Mesenteric fat pad (tissue), 1 donor: ENCODE data around the gene KANK3. TPM values are rescaled to one million over a fixed set of nuclear protein-coding genes. Genes with fewer than 3 reads are reported as not detected.
A peak's percentile ranks its signal among the peaks of the same experiment; 100 is the strongest.

Experiments used
- DNase-seq: peaks from one replicate; pipeline ENCODE4 v3.0.0-alpha.2; 2020; ENCODE audit warnings: low spot score
- total RNA-seq: library from RNA; stranded (reverse); fragmentation: NEBNext Ultra II Directional; extraction: Animal tissue kit (Norgen Biotek cat#: 25700); gene quantifications from one replicate; pipeline ENCODE4 v1.2.1, GENCODE V29; 2021
- donor health status: DM: yes; HTN: yes; CAD: no.

KANK3 gene
- total RNA-seq, 1 donor from 2014 or later: 28.6 TPM

DNA sequence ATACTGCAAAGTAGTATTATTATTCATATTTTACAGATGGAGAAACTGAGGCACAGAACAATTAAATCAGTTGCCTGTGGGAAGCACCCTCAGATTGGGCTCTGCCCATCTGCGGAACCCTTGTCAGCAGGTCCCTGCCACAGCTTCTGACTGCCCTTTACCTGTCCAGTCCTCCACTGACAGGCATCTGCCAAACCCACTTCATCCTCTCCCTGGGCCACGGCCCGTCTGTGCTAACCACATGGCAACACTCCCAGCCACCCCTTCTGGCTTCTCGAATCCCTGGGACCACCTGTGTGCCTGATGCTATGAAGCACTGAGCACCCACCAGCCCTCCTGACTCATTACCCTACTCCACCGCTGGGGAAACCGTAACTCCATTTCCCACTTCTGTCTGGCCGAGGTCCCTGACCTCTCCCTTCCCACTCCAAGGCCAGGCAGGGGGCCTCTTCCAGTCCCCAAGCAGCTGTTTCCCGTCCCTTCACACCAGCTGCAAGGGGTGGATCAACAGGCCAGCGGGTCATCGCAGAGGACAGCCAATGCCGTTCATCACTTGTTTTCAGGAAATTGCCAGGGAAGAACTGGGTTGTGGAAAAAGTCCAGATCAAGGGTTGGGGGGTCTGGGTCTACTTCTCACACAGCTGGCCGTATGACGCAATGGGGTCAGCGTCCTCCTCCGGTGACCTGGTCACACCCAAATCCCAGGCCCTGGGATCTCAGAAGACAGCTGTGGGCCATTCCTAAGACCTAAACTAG, 2.5 kb downstream of the KANK3 start:
- DNase-seq: no peak

DNA sequence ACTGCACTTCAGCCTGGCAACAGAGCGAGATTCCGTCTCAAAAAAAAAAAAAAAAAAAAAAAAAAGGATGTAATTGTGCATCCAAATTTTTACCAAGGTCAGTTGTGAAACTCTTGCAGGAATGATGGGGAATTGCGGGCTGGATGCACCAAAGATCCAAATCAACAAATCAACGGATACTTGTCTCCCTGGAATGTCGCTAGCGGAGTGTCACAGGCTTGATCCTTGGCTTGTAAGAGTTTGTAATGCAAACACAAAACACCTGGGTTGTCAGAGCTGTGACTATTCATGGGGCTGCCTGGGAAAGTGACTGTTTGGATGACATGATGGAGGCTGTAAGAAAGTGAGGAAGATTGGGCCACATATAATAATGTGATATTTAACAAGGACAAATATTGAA, 4.2 kb downstream of the KANK3 start:
- DNase-seq: no peak

DNA sequence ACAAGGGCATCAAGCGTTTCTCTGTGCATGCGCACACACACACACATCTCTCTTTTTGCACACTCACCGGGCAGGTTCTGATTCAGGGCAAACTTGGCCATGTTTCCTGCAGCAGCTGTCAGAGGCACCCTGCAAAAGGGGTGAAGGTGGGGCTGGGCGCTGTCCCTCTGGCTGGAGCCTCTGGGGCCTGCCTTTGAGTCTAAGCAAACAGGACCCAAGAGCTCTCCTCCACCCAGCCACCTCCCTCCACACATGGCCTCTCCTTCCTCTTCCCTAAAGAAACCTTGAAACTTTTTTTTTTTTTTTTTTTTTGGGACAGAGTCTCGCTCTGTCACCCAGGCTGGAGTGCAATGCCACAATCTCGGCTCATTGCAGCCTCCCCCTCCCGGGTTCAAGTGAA, 5.3 kb downstream of the KANK3 start:
- DNase-seq: no peak

DNA sequence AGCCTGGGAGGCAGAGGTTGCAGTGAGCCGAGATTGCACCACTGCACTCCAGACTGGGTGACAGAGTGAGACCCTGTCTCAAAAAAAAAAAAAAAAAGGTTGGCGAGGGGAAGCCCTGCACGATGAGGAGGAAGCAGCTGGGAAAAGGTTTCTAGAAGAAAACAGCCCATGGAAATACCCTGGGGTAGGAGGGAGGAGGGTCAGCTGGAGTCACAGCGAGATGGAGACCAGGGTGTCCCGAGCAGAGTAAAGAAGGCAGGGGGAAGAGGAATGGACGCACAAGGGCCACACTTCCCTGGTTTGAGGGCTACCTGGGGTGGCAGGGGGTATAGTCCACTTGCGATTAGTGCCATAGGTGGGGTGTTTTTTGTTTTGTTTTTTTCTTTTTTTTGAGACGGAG, 6.4 kb downstream of the KANK3 start:
- DNase-seq: no peak

DNA sequence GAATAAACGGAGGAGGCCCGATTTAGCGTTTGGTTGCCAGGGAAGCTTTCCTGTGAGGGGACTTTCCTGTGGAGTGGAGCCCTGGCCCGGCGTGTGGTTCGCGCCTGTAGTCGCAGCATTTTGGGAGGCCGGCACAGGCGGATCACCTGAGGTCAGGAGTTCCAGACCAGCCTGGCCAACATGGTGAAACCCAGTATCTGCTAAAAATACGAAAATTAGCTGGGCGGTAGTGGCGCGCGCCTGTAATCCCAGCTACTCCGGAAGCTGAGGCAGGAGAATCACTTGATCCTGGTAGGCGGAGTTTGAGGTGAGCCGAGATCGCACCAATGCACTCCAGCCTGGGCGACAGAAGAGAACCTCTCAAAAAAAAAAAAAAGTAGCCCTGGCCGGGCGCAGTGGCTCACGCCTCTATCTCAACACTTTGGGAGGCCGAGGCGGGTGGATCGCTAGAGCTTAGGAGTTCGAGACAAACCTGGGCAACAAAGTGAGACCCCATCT, 6.9 kb downstream of the KANK3 start:
- no peak for DNase-seq

DNA sequence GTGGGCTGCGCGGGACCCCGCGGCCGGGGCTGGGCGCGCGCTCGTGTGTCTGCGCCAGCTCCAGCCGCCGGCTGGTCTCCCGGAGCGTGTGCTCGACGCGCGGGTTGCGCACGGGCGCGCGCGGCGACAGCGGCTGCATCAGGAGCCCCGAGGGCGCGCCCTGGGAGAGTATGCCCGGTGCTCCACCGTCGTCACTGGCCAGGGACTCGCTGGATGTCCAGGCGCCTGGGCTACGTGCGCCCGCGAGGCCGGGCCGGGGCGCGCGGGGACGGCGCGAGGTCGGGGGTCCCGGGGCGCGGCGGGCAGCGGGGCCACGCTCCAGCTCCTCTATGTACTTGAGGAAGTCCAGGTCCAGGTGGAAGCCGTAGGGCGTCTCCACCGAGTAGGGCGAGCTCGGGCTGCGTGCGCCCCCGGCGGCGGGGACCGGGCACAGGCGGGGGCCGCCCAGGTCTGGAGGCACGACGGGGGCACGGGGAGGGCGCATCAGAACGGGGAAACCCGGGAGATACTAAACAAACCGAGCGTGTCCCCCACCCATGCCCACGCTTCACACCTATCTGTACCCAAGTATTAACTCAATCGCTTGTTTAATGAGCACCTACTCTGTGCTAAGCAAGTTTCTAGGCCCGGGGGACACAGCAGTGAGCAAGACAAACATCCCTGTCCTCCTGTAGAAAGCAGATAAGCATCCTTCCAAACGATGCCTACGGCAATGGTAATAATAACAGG, 7.6 kb downstream of the KANK3 start:
- DNase-seq: no peak

DNA sequence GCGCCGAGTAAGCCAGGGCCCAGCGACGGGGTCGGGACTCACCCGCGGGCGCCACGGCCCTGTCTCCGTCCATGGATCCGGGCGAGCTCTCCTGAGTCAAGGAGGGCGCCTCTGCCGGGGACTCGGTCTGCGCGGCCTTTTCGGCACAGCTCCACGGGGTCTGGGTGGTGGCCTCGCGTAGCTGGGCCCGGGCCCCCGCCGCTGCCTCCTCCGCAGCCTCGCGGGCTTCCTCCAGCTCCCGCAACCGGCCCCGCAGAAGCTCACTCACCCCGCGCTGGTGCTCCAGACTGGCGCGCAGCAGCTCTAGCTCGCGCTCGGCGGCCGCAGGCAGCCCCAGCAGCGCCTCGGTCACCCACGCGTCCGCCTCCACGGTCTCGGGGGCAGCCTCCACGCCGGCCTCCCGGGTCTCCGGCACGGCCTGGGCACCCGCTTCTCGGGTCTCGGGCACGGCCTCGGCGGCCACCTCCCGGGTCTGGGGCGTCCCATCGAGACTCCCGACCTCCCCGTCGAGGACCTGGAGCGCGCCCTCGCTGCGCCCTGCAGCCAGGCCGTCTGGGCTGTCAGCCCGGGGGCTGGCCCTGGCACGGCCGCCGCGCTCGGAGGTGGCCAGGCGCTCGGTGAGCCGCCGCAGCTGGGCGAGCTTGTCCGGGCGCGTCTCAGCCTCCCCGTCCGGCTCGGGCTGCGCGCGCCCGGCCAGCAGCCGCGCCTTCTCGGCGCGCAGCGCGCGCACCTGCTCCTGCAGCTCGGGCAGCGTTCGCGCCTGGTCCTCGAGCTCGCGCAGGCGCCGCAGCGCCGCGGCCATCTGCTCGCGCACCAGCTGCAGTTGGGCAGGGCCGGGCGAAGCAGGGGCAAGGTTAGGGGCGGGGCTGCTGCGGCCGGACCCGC, 8.4 kb downstream of the KANK3 start:
- no peak for DNase-seq

DNA sequence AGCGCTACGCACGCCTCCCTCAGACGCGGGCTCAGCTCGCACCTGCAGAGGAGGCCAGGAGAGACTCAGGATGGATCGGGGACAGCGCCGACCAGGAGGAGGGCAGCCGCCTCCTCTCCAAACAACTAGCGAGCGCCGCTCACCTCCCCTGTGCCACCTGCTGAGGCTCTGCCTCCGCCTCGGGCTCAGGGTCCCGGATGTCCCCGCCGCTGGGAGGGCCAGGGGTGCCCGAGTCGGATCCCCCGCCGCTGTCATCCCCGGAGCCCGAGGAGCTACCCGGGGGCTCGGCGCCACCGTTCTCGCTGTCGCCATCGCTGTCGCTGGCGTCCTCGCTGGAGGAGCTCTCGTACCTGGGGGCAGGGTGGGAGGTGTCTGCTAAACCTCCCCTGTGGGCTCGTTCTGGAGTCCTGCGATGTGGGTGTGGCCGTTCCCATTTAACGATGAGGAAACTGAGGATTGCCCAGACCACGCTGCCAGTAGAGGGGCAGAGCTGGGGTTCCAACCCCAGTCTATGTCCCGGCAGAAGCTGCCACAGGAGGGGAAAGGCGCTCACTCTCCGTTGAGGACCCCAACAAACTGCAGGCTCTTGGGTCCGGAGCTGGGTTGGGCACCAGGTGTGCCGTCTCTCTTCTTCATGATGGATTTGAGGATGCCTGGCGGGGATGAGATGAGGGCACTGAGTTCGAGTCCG, 9.2 kb downstream of the KANK3 start:
- no peak for DNase-seq

DNA sequence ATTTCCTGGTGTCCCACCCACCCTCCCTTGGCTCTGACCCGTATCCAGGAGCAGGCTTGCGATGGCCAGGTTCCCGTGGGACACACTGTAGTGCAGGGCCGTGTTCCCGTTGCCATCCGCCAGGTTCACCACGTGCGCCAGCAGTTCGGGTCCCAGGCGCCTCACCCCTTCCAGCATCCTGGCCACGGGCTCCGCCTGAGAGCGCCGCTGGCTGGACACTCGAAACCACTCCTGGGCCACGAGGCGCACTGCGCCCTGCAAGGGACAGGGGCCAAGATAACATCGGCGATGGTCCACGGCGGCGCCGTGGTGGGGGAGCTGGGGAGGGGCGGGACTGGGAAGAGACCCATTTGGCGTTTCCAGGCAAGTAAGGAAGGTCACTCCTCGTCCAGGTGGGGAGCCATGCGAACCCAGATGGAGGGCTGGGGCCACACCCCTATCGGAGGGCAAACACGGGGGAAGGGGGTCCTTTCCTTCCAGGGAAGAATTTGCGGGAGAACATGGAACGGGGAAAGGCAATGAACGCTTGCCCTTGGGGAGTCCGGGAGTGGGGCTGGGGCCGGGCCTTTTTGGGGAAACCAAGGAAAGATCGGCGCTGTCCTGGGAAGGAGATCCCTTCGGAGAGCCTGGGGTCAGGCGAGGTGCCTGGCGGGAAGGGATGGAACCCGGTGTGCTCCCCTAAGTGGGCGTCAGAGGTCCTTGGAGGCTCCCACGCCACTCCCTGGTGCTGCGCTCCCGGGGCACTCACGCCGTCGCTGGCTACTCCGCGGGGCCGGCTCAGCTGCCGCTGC, 9.9 kb downstream of the KANK3 start:
- no peak for DNase-seq

DNA sequence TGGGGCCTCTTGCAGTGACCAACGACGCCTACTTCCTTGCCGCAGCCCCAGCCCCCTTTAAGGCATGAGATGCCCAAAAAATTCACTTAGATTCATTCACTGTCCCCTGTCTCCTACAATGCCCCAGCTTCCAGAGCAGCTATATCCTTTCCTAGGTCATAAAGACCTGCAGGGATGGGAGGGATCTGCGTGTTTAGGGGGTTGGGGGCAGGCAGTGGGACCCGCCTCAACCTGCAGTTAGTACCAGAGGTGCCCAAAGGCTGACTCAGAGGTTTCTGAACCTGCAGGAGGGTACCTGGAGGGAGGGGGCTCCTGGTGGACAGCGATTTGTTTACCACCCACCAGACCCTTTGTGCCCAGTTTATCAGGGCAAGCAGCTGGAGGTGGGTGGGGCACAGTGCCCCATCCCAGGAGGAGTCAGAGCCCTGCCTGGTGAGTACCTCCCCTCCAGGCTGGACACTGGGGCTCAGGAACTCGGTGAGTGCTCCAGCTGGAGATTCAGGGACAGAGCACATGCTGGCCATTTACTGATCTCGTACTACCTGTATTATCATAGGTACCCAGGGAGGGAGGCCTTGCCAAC, 11.7 kb downstream of the KANK3 start:
- DNase-seq: no peak

DNA sequence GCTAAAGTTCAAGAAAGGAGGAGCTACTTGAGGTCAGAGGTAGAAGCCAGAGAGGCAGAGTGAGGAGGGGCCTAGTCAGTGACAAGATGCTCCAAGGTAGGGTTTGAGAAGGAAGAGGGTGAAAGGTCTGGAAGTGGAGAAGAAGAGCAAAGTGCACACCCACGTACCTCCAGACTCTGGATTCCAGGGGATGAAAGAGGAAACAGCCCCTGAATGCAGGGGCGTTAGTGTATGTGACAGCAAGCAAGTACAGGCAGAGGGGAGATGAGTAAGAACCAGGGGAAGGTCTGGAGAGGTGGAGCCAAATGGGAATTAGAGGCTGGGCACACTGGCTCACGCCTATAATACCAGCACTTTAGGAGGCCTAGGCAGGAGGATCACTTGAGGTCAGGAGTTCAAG, 13.1 kb downstream of the KANK3 start:
- DNase-seq: no peak

DNA sequence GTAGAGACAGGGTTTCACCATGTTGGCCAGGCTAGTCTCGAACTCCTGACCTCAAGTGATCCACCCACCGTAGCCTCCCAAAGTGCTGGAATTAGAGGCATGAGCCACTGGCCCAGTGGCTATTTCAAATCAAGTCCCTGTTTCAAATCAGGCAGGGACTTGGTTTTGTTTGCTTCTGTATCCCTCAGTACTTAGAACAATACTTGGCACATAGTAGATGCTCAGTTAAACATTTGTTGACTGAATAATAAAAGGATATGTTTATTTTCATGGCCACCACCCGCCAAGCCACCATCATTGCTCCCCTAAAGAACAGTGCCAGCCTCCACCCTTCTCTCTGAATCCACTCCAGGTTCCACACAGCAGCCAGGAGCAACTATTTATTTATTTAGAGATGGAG, 17.6 kb downstream of the KANK3 start:
- DNase-seq: no peak

DNA sequence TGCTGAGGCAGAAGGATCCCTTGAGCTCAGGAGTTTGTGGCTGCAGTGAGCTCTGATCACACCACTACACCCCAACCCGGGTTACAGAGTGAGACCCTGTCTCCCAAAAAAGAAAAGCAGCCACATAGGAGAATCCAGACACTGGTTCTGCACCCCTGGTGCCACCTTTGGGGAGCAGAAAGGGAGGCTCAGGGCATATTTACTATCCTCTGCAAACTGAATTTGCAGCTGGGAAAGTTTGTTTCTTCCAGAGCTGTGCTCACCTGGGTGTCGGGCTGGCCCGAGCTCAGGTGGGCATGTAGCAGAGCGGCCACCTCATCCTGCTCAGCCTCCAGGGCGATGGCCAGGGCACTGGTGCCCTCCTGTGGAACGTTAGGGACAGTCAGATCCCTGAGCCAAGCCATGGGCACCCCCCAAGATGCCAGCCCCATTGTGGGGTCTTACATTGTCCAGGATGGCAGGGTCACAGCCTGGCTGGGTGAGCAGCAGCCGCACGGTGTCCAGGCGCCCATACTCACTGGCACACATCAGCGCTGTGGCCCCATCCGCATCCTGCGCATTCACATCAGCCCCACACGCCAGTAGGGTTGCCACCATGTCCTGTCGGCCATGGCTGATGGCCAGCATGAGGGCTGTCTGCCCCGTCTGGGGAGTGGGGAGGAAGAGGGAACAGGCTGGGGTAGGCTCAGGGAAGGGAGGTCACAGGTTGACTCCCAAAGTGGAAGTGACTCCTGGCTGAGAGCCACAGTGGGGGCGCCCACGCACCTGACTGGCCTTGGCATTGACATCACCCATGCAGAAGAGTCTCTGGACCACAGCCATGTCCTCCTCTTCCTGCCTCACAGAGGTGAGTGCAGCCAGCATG, 18.6 kb downstream of the KANK3 start:
- no peak for DNase-seq

DNA sequence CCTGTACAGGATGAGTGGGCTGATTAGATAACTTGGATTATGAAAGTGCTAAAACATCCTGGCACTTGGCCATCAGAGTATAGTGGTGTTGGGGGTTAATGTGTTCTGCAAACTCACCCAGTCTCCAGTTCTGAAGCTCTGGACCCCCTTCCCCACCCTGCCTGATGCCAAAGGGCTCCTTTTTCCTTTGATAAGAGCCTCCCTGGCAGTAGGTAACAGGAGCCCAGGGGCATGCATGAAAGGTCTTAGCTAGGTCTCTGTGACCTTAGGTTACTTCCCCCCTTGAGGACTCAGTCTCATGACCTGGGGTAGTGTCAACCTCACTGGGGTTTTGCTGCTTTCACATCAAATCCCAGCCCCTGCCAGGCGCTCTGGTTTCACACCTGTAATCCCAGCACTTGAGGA, 19.3 kb downstream of the KANK3 start:
- DNase-seq: no peak

DNA sequence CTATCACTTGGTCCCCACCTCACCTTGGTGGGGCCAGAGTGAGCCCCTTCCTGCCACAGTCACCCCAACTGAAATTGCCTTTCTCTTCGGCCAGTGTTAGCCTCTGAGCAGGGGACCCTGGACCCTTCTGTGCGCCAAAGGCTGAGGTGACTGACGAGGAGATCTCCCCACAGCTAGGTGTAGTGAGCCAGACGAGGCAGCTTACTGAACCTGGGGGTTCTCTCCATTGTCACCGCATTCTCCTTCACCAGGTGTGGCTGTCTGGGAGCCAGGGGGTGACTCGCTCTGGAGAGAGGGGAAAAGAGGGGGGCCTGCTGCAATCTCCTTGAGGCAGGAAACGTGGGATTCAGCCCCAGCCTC, 20.4 kb downstream of the KANK3 start:
- no peak for DNase-seq

DNA sequence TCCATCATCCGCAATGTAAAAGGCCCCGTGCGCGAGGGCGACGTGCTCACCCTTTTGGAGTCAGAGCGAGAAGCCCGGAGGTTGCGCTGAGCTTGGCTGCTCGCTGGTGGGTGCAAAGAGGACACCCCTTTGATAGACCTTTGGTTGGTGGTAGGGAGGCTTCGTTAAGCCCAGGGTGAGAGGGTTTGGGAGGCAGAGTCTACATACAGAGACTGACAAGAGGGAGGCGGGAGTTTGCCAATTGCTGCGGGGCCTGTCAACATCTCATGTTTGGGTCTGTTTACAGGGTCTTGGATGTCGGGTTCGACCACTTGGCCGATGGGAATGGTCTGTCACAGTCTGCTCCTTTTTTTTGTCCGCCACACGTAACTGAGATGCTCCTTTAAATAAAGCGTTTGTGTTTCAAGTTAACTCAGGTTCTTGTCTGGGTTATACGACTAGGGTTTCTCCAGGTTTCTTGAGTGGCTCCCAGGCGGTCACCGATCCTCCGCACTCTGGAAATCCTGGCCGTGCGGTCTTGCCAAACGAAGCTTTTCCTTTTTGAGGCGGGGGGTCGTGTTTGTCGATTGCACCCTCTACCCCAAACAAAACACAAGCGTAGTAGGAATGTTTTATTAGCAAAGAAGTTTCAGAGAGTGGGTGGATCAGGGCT, 20.9 kb downstream of the KANK3 start:
- DNase-seq: no peak

DNA sequence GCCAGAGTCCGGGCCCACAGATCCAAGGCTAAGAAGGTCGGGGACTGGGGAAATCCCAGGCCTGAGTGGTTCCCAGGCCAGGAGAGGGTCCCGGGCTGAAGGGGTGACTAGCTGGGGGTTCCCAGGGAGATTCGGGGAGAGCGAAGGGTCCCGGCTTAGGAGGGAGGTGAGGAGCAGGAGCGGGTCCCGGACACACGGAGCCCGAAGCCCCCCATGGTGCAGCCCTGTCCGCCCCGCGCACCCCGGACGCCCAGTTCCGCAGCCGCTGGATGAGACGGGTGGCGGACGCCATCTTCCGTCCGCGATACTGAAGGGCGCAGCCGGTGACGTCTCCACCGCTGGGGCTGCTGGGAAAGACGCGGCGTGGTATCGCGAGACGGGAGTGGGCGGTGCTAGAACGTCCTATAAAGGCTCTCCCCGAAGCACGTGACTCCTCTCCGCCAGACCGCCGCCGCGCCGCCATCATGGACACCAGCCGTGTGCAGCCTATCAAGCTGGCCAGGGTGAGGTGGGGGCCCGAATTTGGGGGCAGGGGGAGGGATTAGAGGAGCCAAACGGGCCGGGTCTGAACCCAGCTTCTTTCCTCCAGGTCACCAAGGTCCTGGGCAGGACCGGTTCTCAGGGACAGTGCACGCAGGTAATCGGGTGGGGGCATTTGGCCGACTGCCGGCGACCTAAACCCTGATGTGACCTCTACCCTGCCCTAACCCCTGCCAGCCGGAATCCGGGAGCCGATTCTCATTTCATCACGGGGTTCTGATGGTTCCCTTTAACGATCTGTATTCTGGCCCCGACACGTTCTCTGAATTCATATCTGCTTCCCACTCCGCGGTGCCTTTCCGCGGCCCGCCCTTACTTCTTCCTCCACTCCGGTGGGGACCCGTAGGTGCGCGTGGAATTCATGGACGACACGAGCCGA, 21.7 kb downstream of the KANK3 start, which contains the start of the genes NDUFA7 and RPS28:
Gene NDUFA7, minus strand, starts transcription at position 309 of the 919 bp plus-strand sequence. Its CDS starts 17 bp downstream, at position 292.
Gene RPS28, plus strand, starts transcription at position 430 of the 919 bp plus-strand sequence. Its CDS starts 35 bp downstream, at position 465.
- peak; percentile 99 for DNase-seq
